Parathyroid adenoma (tissue), 2 donors: ENCODE measurements around the gene CEP44.
"Not testable (repeated sequence)": the region's sequence is repeated elsewhere in the genome, so short reads cannot be mapped to it uniquely, and the experiment has no call there.

Experiments
- H2AFZ ChIP-seq: fragments of 300-600 bp; sonication (generic); one replicate; pipeline ENCODE4 v1.7.0; 2017; ENCODE audit warnings: antibody characterized with exemption, mild to moderate bottlenecking
- H3K27ac ChIP-seq: fragments of 300-600 bp; sonication (generic); one replicate; pipeline ENCODE4 v1.7.0; 2017
- H3K27me3 ChIP-seq: fragments of 300-600 bp; sonication (generic); one replicate; pipeline ENCODE4 v1.7.0; 2017; ENCODE audit warnings: low read length; ENCODE audit not compliant: control insufficient read depth, insufficient read depth
- H3K36me3 ChIP-seq: fragments of 300-600 bp; sonication (generic); one replicate; pipeline ENCODE4 v1.7.0; 2017; ENCODE audit warnings: low read length; ENCODE audit not compliant: control insufficient read depth, insufficient read depth
- H3K4me1 ChIP-seq: fragments of 300-600 bp; sonication (generic); one replicate; pipeline ENCODE4 v1.7.0; 2017; ENCODE audit warnings: control low read depth
- H3K4me2 ChIP-seq: fragments of 300-600 bp; sonication (generic); one replicate; pipeline ENCODE4 v1.7.0; 2017; ENCODE audit warnings: low read length
- H3K4me3 ChIP-seq: fragments of 300-600 bp; sonication (generic); one replicate; pipeline ENCODE4 v1.7.0; 2017; ENCODE audit warnings: low read depth, low read length
- H3K79me2 ChIP-seq: fragments of 300-600 bp; sonication (generic); one replicate; pipeline ENCODE4 v1.7.0; 2017; ENCODE audit warnings: control low read depth
- H3K9ac ChIP-seq: fragments of 300-600 bp; sonication (generic); one replicate; pipeline ENCODE4 v1.7.0; 2017; ENCODE audit warnings: mild to moderate bottlenecking
- H3K9me3 ChIP-seq: fragments of 300-600 bp; sonication (generic); one replicate; pipeline ENCODE4 v1.7.0; 2017; ENCODE audit warnings: low read length; ENCODE audit not compliant: control insufficient read depth
- TF ChIP-seq, protein P1 (sequence below): fragments of 300-600 bp; sonication (generic); IDR thresholded peaks from one replicate; pipeline ENCODE4 v1.7.0; 2017; ENCODE audit warnings: antibody characterized with exemption, mild to moderate bottlenecking
- donor health status: primary hyperparathyroidism.

The CEP44 gene

DNA sequence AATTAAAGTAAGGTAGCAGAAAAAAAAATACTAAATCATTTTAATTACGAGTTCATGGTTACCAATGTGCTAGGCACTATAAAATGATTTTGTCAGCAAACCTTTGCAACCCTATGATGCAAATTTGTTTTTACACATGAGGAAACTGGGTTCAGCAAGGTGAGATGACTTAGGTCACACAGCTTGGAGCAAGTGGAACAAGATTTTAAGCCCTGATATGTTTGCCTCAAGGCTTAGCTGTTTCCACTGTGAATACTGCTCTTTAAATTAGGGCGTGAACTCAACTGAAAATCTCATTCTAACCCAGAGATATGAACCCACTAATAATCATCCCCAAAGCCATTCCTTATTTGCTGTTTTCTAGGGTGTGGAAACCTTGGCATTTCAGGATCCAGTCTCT is 86.3 kb downstream of the CEP44 start:
- Histone ChIP-seq H3K27me3 (no peaks in the 10 kb centered on the region), H3K36me3 (no peaks in the 10 kb centered on the region), H3K4me3 (no peak overlapping the region), H3K4me2 (no peak overlapping the region), H2AFZ (no peak overlapping the region), H3K9me3 (no peaks in the 10 kb centered on the region), H3K27ac (no peak overlapping the region), H3K9ac (no peak overlapping the region), H3K79me2 (no peaks in the 10 kb centered on the region), H3K4me1 (no peaks in the 10 kb centered on the region)
- TF ChIP-seq, protein P1, sequence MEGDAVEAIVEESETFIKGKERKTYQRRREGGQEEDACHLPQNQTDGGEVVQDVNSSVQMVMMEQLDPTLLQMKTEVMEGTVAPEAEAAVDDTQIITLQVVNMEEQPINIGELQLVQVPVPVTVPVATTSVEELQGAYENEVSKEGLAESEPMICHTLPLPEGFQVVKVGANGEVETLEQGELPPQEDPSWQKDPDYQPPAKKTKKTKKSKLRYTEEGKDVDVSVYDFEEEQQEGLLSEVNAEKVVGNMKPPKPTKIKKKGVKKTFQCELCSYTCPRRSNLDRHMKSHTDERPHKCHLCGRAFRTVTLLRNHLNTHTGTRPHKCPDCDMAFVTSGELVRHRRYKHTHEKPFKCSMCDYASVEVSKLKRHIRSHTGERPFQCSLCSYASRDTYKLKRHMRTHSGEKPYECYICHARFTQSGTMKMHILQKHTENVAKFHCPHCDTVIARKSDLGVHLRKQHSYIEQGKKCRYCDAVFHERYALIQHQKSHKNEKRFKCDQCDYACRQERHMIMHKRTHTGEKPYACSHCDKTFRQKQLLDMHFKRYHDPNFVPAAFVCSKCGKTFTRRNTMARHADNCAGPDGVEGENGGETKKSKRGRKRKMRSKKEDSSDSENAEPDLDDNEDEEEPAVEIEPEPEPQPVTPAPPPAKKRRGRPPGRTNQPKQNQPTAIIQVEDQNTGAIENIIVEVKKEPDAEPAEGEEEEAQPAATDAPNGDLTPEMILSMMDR, result no peak

DNA sequence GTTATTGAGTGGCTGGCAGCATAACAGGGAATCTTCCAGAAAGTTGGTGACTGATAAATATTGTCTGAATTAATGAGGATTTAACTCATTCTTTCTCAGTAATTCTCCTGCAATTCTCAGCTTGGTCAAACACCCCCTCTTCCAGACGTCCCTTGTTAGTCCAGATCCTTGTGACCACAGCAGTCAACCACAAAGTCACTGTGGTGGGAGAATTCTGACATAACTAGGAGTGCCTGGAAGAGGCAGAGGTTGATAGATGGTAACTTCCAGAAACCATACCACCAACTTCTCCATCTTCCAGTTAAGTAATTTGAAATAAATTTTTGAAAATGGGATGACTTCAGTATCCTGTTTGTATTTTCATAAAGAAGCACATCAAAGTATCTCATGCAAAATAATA is 90.1 kb downstream of the CEP44 start:
- Histone ChIP-seq H3K4me1 (no peaks in the 10 kb centered on the region), H3K27me3 (no peaks in the 10 kb centered on the region), H3K27ac (no peak overlapping the region), H3K4me3 (no peak overlapping the region), H3K9ac (no peak overlapping the region), H3K4me2 (no peak overlapping the region), H2AFZ (no peak overlapping the region), H3K36me3 (no peaks in the 10 kb centered on the region), H3K9me3 (no peaks in the 10 kb centered on the region), H3K79me2 (no peaks in the 10 kb centered on the region)
- TF ChIP-seq, protein P1, result no peak

DNA sequence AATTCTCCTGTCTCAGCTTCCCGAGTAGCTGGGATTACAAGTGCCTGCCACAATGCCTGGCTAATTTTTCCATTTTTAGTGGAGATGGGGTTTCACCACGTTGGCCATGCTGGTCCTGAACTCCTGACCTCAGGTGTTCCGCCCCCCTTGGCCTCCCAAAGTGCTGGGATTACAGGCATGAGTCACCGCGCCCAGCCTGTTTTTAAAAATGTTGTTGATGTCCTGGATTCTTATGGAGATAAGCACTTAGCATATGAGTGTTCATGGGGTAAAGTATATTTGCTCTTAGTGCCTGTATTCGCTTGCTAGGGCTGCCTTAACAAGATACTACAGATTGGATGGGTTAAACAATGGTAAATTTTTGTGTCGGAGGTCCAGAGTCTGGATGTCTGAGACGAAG is 91.7 kb downstream of the CEP44 start:
- TF ChIP-seq, protein P1, result no peak
- no peak overlapping the region for H3K4me3 ChIP-seq
- no peaks in the 10 kb centered on the region for H3K36me3 ChIP-seq
- H3K79me2 ChIP-seq, result no peaks in the 10 kb centered on the region
- no peaks in the 10 kb centered on the region for H3K27me3 ChIP-seq
- no peaks in the 10 kb centered on the region for H3K9me3 ChIP-seq
- no peak overlapping the region for H3K27ac ChIP-seq
- H3K4me2 ChIP-seq, result no peak overlapping the region
- no peak overlapping the region for H3K9ac ChIP-seq
- H3K4me1 ChIP-seq, result no peaks in the 10 kb centered on the region
- no peak overlapping the region for H2AFZ ChIP-seq

DNA sequence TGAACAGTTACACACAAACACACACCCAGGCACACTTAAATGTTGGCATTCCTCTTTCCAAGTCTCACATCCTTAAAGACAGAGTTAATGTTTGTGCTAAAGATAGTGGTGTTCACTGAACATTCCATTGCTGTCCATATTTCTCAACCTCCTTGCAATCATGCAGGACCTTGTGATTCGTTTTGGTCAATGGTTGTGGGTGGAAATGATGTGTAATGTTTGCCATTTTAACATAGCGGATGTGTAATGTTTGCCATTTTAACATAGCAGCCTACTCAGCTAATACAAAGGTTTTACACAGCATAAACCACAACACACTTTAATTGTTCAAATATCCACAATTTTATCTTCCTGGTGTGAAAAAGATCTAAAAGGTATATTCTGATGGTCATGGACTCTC is 93.9 kb downstream of the CEP44 start:
- Histone ChIP-seq H2AFZ (no peak overlapping the region), H3K4me3 (no peak overlapping the region), H3K9me3 (no peaks in the 10 kb centered on the region), H3K4me1 (no peaks in the 10 kb centered on the region), H3K36me3 (no peaks in the 10 kb centered on the region), H3K4me2 (no peak overlapping the region), H3K9ac (no peak overlapping the region), H3K27ac (no peak overlapping the region), H3K79me2 (no peaks in the 10 kb centered on the region), H3K27me3 (no peaks in the 10 kb centered on the region)
- TF ChIP-seq, protein P1, result no peak

DNA sequence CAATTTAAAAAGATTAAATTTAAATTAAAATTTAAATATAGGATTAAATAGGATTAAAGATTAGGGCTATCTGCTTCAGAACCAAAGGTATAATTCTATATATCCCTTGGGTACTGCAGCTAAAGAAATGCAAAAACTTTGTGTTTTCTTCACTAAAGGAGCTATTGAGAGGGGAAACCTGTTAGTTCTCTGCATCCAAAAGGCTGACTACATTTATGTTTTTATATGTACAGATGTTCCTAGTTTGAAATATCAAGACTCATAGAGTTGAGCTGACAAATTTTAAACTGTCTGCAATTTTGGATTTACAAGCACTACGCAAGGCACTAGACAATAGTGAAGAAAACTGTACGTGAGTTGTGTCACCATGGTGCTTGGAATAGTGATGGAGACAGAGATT is 95.2 kb downstream of the CEP44 start:
- no peaks in the 10 kb centered on the region for H3K79me2 ChIP-seq
- no peak overlapping the region for H3K27ac ChIP-seq
- TF ChIP-seq, protein P1, result no peak
- H3K9ac ChIP-seq, result no peak overlapping the region
- no peak overlapping the region for H3K4me3 ChIP-seq
- no peaks in the 10 kb centered on the region for H3K36me3 ChIP-seq
- H3K4me1 ChIP-seq, result no peaks in the 10 kb centered on the region
- no peak overlapping the region for H2AFZ ChIP-seq
- no peak overlapping the region for H3K4me2 ChIP-seq
- H3K27me3 ChIP-seq, result no peaks in the 10 kb centered on the region
- H3K9me3 ChIP-seq, result no peaks in the 10 kb centered on the region

DNA sequence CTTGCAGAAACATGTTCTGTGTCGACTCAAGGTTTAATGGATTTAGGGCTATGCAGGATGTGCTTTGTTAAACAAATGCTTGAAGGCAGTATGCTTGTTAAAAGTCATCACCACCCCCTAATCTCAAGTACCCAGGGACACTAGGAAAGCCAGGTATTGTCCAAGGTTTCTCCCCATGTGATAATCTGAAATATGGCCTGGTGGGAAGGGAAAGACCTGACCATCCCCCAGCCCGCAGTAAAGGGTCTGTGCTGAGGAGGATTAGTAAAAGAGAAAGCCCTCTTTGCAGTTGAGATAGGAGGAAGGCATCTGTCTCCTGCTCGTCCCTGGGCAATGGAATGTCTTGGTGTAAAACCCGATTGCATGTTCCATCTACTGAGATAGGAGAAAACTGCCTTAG is 96.5 kb downstream of the CEP44 start:
- not testable (repeated sequence) for H2AFZ ChIP-seq

More for the DNA sequence above, 96.5 kb downstream of the CEP44 start:
- H3K27ac ChIP-seq, H3K9ac ChIP-seq, H3K4me3 ChIP-seq, H3K27me3 ChIP-seq, H3K4me2 ChIP-seq, H3K4me1 ChIP-seq, H3K36me3 ChIP-seq, H3K79me2 ChIP-seq, H3K9me3 ChIP-seq: not testable (repeated sequence)
